ENCODE results near the gene TRPM8. TPM values are rescaled to one million over a fixed set of nuclear protein-coding genes. Genes with fewer than 3 reads are reported as not detected.
A peak's percentile ranks its signal among the peaks of the same experiment; 100 is the strongest.

The TRPM8 gene
- total RNA-seq, 2 donors from 2014 or later, result not detected

- no peak overlapping the region for H3K27ac Mint-ChIP-seq
- DNase-seq (ENCODE audit: low spot score in 2 of 2) (peak in 1 of 2 donors; percentile 29), ATAC-seq (peak; percentile 66)
- no peaks in the 10 kb centered on the region for H3K36me3 Mint-ChIP-seq
- no peaks in the 10 kb centered on the region for H3K9me3 Mint-ChIP-seq
Measured at GRCh38 chr2:234003972-234004617, 86.9 kb downstream of the TRPM8 start.

GRCh38 chr2:234005126-234005525 is 88.0 kb downstream of the TRPM8 start:
- no peaks in the 10 kb centered on the region for H3K9me3 Mint-ChIP-seq
- no peak overlapping the region for H3K27ac Mint-ChIP-seq
- ATAC-seq (no peak), DNase-seq (ENCODE audit: low spot score in 2 of 2) (no peak)
- no peaks in the 10 kb centered on the region for H3K36me3 Mint-ChIP-seq

DNA sequence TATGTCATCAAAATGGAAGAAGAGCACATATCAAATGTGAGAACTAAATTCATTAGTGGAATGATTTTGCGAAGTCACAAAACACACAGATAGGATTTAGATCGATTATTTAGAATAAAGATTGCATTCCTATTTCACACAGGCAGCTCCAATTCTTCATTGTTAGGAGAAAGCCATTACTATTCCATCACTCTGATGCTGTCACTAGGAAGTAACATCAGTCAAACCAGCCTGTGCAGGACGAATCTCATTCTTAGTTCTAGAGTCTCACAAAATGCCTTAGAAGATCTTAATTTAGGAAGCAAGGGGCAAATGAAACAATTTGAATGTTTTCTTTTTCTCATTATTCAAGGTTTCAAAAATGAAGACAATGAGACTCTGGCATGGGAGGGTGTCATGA is 89.3 kb downstream of the TRPM8 start:
- Mint-ChIP-seq H3K27ac (no peak overlapping the region), H3K9me3 (no peaks in the 10 kb centered on the region), H3K36me3 (no peaks in the 10 kb centered on the region)
- DNase-seq (ENCODE audit: low spot score in 2 of 2) (no peak), ATAC-seq (no peak)

DNA sequence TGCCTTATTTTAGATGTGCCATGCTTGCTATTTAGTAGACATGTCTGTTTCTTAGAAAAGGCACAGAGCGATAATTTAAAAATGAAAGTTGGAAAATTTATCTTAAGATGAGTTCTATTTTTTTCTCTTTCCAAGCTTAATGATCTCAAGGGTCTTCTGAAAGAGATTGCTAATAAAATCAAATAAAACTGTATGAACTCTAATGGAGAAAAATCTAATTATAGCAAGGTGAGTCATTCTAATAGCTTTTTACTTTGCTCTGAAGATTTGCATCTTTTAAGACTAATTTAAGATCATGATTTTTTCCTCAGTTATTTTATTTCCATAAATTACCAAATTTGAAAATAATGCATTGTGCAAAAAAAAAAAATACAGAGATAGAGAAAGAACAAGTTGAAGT is 97.3 kb downstream of the TRPM8 start:
- ATAC-seq (no peak), DNase-seq (ENCODE audit: low spot score in 2 of 2) (no peak)
- Mint-ChIP-seq H3K27ac (no peak overlapping the region), H3K9me3 (no peaks in the 10 kb centered on the region), H3K36me3 (no peaks in the 10 kb centered on the region)

- H3K9me3 Mint-ChIP-seq, result no peaks in the 10 kb centered on the region
- ATAC-seq, result no peak
- H3K27ac Mint-ChIP-seq, result no peak overlapping the region
- no peaks in the 10 kb centered on the region for H3K36me3 Mint-ChIP-seq
- DNase-seq (ENCODE audit: low spot score in 2 of 2), result no peak
Measured at GRCh38 chr2:234015861-234016260, 98.7 kb downstream of the TRPM8 start.

- Mint-ChIP-seq H3K27ac (no peak overlapping the region), H3K36me3 (no peaks in the 10 kb centered on the region), H3K9me3 (peaks cover 0 to 6% of the 10 kb centered on the region in 2 donors)
- no peak for DNase-seq (ENCODE audit: low spot score in 2 of 2)
- no peak for ATAC-seq
Measured at GRCh38 chr2:234019896-234020295, 102.7 kb downstream of the TRPM8 start.

- no peak for DNase-seq (ENCODE audit: low spot score in 2 of 2)
- Mint-ChIP-seq H3K9me3 (peaks cover 0 to 6% of the 10 kb centered on the region in 2 donors), H3K27ac (no peak overlapping the region), H3K36me3 (no peaks in the 10 kb centered on the region)
- ATAC-seq, result no peak
Measured at GRCh38 chr2:234020332-234020731, 103.2 kb downstream of the TRPM8 start.

DNA sequence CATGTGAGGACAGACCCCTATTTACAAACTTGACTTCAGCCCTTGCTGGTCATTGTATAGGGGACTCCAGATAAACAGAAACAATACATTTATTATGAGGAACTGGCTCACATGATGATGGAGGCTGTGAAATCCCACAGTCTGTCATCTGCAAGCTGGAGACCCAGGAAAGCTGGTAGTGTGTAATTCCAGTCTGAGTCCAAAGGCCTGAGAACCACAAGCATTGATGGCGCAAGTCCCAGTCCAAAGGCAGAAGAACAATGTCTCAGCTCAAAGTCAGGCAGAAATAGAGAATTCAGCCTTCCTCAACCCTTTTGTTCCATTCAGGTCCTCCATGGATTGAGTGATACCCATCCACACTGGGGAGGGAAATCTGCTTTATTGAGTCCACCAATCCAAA is 105.3 kb downstream of the TRPM8 start:
- ATAC-seq (no peak), DNase-seq (ENCODE audit: low spot score in 2 of 2) (no peak)
- Mint-ChIP-seq H3K36me3 (no peaks in the 10 kb centered on the region), H3K27ac (no peak overlapping the region), H3K9me3 (peaks cover 0 to 6% of the 10 kb centered on the region in 2 donors)

DNA sequence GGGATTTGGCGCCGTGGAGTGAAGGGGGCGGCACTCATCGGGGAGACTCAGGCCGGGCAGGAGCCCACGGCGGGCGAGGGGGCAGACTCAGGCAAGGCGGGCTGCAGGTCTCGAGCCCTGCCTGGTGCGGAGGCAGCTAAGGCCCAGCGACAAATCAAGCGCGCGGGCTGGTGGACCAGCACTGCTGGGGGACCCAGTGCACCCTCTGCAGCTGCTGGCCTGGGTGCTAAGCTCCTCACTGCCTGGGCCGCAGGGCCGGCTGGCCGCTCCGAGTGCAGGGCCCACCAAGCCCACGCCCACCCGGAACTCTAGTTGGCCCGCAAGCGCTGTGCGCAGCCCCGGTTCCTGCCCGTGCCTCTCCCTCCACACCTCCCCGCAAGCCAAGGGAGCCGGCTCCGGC is 107.1 kb downstream of the TRPM8 start:
- no peak overlapping the region for H3K27ac Mint-ChIP-seq
- no peaks in the 10 kb centered on the region for H3K36me3 Mint-ChIP-seq
- H3K9me3 Mint-ChIP-seq, result peaks cover 0 to 10% of the 10 kb centered on the region in 2 donors
- no peak for ATAC-seq
- DNase-seq (ENCODE audit: low spot score in 2 of 2), result no peak

GRCh38 chr2:234025466-234025865 is 108.3 kb downstream of the TRPM8 start:
- Mint-ChIP-seq H3K27ac (peak overlapping the region in 1 of 2 donors; percentile 2), H3K9me3 (peaks cover 0 to 10% of the 10 kb centered on the region in 2 donors), H3K36me3 (no peaks in the 10 kb centered on the region)
- ATAC-seq, result peak; percentile 77 to 97
- no peak for DNase-seq (ENCODE audit: low spot score in 2 of 2)

DNA sequence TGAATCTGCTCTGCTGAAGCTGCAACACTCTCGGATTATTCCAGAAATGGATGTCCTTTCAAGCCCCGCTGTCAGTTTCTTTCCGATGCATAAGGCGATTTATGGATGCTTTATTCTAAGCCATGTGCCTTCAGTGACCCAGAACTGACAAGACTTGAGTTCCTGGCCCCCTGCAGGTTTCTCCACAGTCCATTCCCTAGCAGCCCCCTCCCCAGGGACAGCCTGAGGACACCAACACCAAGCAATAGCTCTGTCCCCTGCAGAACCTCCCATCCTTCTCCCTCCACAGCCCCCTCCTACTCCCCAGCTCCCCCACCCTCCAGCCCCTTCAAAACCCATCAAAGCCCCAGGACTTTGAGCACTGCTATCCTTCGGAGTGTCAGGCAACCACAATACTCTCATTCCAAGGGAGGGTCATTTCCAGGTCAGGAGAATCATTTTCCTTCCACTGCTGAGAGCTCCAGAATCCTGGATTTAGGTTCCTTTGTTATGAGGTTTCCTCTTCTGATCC is 108.8 kb downstream of the TRPM8 start:
- Mint-ChIP-seq H3K9me3 (peaks cover 0 to 10% of the 10 kb centered on the region in 2 donors), H3K27ac (peak overlapping the region in 1 of 2 donors; percentile 2), H3K36me3 (no peaks in the 10 kb centered on the region)
- no peak for DNase-seq (ENCODE audit: low spot score in 2 of 2)
- no peak for ATAC-seq

GRCh38 chr2:234026693-234027254 is 109.6 kb downstream of the TRPM8 start:
- DNase-seq (ENCODE audit: low spot score in 2 of 2) (no peak), ATAC-seq (no peak)
- peak overlapping the region in 1 of 2 donors; percentile 2 for H3K27ac Mint-ChIP-seq
- H3K9me3 Mint-ChIP-seq, result peaks cover 0 to 10% of the 10 kb centered on the region in 2 donors
- H3K36me3 Mint-ChIP-seq, result no peaks in the 10 kb centered on the region

GRCh38 chr2:234027641-234028040 is 110.5 kb downstream of the TRPM8 start:
- Mint-ChIP-seq H3K9me3 (peaks cover 0 to 10% of the 10 kb centered on the region in 2 donors), H3K36me3 (no peaks in the 10 kb centered on the region), H3K27ac (no peak overlapping the region)
- DNase-seq (ENCODE audit: low spot score in 2 of 2), result no peak
- no peak for ATAC-seq

- peaks cover 6 to 13% of the 10 kb centered on the region in 2 donors for H3K36me3 Mint-ChIP-seq
- no peak overlapping the region for H3K27ac Mint-ChIP-seq
- ATAC-seq (no peak), DNase-seq (ENCODE audit: low spot score in 2 of 2) (no peak)
- peaks cover 5 to 10% of the 10 kb centered on the region in 2 donors for H3K9me3 Mint-ChIP-seq
Measured at GRCh38 chr2:234029150-234029733, 112.1 kb downstream of the TRPM8 start.

DNA sequence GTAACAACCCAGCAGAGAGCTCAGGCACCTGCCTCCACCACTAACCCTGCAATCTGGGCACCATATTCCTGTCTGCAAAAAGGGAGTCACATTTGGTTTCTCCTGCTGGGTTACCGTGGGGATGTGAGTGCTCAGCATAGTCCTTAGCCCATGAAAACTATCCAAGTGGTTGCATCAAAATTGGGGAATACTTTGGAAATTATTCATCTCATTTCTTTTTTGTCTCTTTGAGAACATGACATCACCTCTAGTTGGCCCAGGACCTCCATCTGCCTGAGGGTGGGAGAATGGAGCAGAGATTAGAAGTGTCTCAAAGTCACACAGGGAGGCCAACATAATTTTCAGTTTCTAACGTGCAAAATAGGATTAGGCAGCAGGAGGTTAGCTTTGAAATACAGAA is 114.0 kb downstream of the TRPM8 start:
- no peak for DNase-seq (ENCODE audit: low spot score in 2 of 2)
- no peak for ATAC-seq
- Mint-ChIP-seq H3K27ac (no peak overlapping the region), H3K9me3 (peaks cover 6 to 13% of the 10 kb centered on the region in 2 donors), H3K36me3 (peaks cover 7 to 14% of the 10 kb centered on the region in 2 donors)

- Mint-ChIP-seq H3K27ac (no peak overlapping the region), H3K36me3 (peaks cover 7 to 22% of the 10 kb centered on the region in 2 donors), H3K9me3 (peaks cover 12 to 18% of the 10 kb centered on the region in 2 donors)
- ATAC-seq (peak; percentile 59 to 96), DNase-seq (ENCODE audit: low spot score in 2 of 2) (peak in 1 of 2 donors; percentile 27)
Measured at GRCh38 chr2:234032279-234032856, 115.2 kb downstream of the TRPM8 start.

- no peak for ATAC-seq
- Mint-ChIP-seq H3K36me3 (peaks cover 7 to 22% of the 10 kb centered on the region in 2 donors), H3K27ac (no peak overlapping the region), H3K9me3 (peaks cover 12 to 18% of the 10 kb centered on the region in 2 donors)
- DNase-seq (ENCODE audit: low spot score in 2 of 2), result no peak
Measured at GRCh38 chr2:234033174-234033573, 116.0 kb downstream of the TRPM8 start.

All from activated naive CD4-positive, alpha-beta T cell treated with anti-CD3 and anti-CD28 coated beads, Interleukin-2, amount 50 U/mL, for 72 hours (primary cell).